GM12891 (cell line): ENCODE measurements around the gene MACIR.

Source experiments
- PAX5 ChIP-seq: IDR thresholded peaks from 2 replicates; pipeline ENCODE4 v1.6.1; 2011; ENCODE audit warnings: low read length, moderate library complexity, mild to moderate bottlenecking; ENCODE audit not compliant: insufficient read depth, severe bottlenecking
- POLR2A ChIP-seq: IDR thresholded peaks from 2 replicates; pipeline ENCODE4 v1.6.1; 2011; ENCODE audit warnings: low read depth, low read length, control low read depth
- POLR2AphosphoS5 ChIP-seq: IDR thresholded peaks from 2 replicates; pipeline ENCODE4 v1.6.1; 2011; ENCODE audit warnings: low read depth, low read length, control low read depth
- POU2F2 ChIP-seq: IDR thresholded peaks from 2 replicates; pipeline ENCODE4 v1.6.1; 2011; ENCODE audit warnings: low read depth, mild to moderate bottlenecking, control low read depth, low read length, moderate library complexity
- SPI1 ChIP-seq: IDR thresholded peaks from 2 replicates; pipeline ENCODE4 v1.6.1; 2011; ENCODE audit warnings: low read depth, low read length, control low read depth
- TAF1 ChIP-seq: IDR thresholded peaks from 2 replicates; pipeline ENCODE4 v1.6.1; 2011; ENCODE audit warnings: low read depth, low read length, control low read depth

DNA sequence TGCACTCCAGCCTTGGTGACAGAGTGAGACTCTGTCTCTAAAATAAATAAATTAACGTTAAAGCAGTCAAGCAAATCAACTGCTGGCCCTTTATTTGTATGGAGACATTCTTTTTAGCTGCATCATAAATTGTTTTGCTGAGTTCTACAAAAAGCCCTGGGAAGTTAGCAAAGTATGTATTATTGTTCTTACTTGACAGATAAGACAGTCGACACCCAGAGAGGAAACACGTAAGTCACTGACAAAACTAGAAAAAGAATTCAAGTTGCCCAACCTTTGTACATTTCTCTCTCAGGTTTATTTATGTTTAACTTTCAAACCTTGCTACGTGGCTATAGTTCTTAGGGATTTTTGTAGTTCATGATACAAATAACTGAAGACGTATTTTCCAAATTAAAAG lies 40.4 kb upstream of the MACIR start:
- TF ChIP-seq POLR2A, result no peak
- no peak for TF ChIP-seq POU2F2
- TF ChIP-seq TAF1, result no peak
- no peak for TF ChIP-seq PAX5
- TF ChIP-seq POLR2AphosphoS5, result no peak
- TF ChIP-seq SPI1, result no peak
